Liver (tissue), 9 donors: ENCODE measurements around the gene TCF7L2. TPM values are rescaled to one million over a fixed set of nuclear protein-coding genes. Genes with fewer than 3 reads are reported as not detected.

ENCODE experiments used
- DNase-seq: peaks from one replicate; pipeline ENCODE4 v3.0.0-alpha.2; 2017; ENCODE audit warnings: low spot score
- H3K27ac ChIP-seq, 2 donors: one replicate each; pipeline ENCODE4 v1.7.0; 2013; ENCODE audit warnings: inconsistent platforms in 2 of 2, low read length in 2 of 2, control low read depth in 1 of 2, low read depth in 1 of 2, mild to moderate bottlenecking in 1 of 2
- H3K27me3 ChIP-seq, 4 donors: one replicate each; pipeline versions ENCODE4 v1.6.1 to v1.7.0; 2013; ENCODE audit warnings: low read length in 3 of 4, inconsistent platforms in 1 of 4, mild to moderate bottlenecking in 1 of 4, moderate library complexity in 1 of 4; ENCODE audit not compliant: control insufficient read depth in 4 of 4, insufficient read depth in 4 of 4
- H3K36me3 ChIP-seq, 4 donors: one replicate each; pipeline versions ENCODE4 v1.6.1 to v1.7.0; 2013; ENCODE audit warnings: low read length in 3 of 4, mild to moderate bottlenecking in 3 of 4, low read depth in 1 of 4, moderate library complexity in 1 of 4; ENCODE audit not compliant: control insufficient read depth in 4 of 4, insufficient read depth in 3 of 4
- H3K4me1 ChIP-seq, 4 donors: one replicate each; pipeline versions ENCODE4 v1.6.1 to v1.7.0; 2013; ENCODE audit warnings: low read length in 3 of 4, mild to moderate bottlenecking in 3 of 4, moderate library complexity in 1 of 4; ENCODE audit not compliant: control insufficient read depth in 4 of 4, insufficient read depth in 4 of 4
- H3K4me3 ChIP-seq, 3 donors: one replicate each; pipeline versions ENCODE4 v1.6.1 to v1.7.0; 2013; ENCODE audit warnings: low read length in 3 of 3, control low read depth in 1 of 3, low read depth in 1 of 3, mild to moderate bottlenecking in 1 of 3
- H3K9ac ChIP-seq, 2 donors: one replicate each; pipeline ENCODE4 v1.7.0; 2013; ENCODE audit warnings: low read length in 2 of 2, mild to moderate bottlenecking in 2 of 2, moderate library complexity in 2 of 2, control low read depth in 1 of 2, low read depth in 1 of 2
- H3K9me3 ChIP-seq, 4 donors: one replicate each; pipeline versions ENCODE4 v1.6.1 to v1.7.0; 2013; ENCODE audit warnings: low read length in 3 of 4; ENCODE audit not compliant: control insufficient read depth in 4 of 4
- EGR1 ChIP-seq, 2 donors: IDR thresholded peaks; 2 replicates each; pipeline ENCODE4 v1.6.1; 2016 to 2018; ENCODE audit warnings: antibody characterized with exemption in 2 of 2, low read depth in 2 of 2
- FOXA1 ChIP-seq: IDR thresholded peaks from 2 replicates; pipeline ENCODE4 v1.6.1; 2016; ENCODE audit warnings: antibody characterized with exemption
- FOXA2 ChIP-seq: IDR thresholded peaks from 2 replicates; pipeline ENCODE4 v1.6.1; 2016; ENCODE audit warnings: antibody characterized with exemption
- GABPA ChIP-seq, 2 donors: IDR thresholded peaks in 1 of 2; conservative IDR thresholded peaks in 1 of 2; 2 replicates each; pipeline ENCODE4 v1.6.1; 2016; ENCODE audit warnings: antibody characterized with exemption in 2 of 2, mild to moderate bottlenecking in 1 of 2, moderate library complexity in 1 of 2
- HNF4A ChIP-seq, 2 donors: conservative IDR thresholded peaks; 2 replicates each; pipeline ENCODE4 v1.6.1; 2016; ENCODE audit warnings: antibody characterized with exemption in 2 of 2, mild to moderate bottlenecking in 2 of 2
- HNF4G ChIP-seq: IDR thresholded peaks from 2 replicates; pipeline ENCODE4 v1.6.1; 2016; ENCODE audit warnings: antibody characterized with exemption
- JUND ChIP-seq, 2 donors: IDR thresholded peaks; 2 replicates each; pipeline ENCODE4 v1.6.1; 2016; ENCODE audit warnings: antibody characterized with exemption in 2 of 2
- NR2F2 ChIP-seq: IDR thresholded peaks from 2 replicates; pipeline ENCODE4 v1.6.1; 2016; ENCODE audit warnings: antibody characterized with exemption
- RAD21 ChIP-seq, 2 donors: IDR thresholded peaks; 2 replicates each; pipeline ENCODE4 v1.6.1; 2016; ENCODE audit warnings: antibody characterized with exemption in 2 of 2, mild to moderate bottlenecking in 2 of 2
- RXRA ChIP-seq, 2 donors: IDR thresholded peaks; 2 replicates each; pipeline ENCODE4 v1.6.1; 2017 to 2018; ENCODE audit warnings: antibody characterized with exemption in 2 of 2, mild to moderate bottlenecking in 1 of 2
- TAF1 ChIP-seq: conservative IDR thresholded peaks from 2 replicates; pipeline ENCODE4 v1.6.1; 2016; ENCODE audit warnings: antibody characterized with exemption, mild to moderate bottlenecking
- YY1 ChIP-seq: IDR thresholded peaks from 2 replicates; pipeline ENCODE4 v1.6.1; 2016; ENCODE audit warnings: antibody characterized with exemption, mild to moderate bottlenecking
- WGBS: extraction: QIAGEN DNeasy Blood & Tissue Kit; methylation state at CpG from one replicate; pipeline ENCODE4 v1.1.7; 2013; 5-methylcytosine and 5-hydroxymethylcytosine counted together
- polyA plus RNA-seq, 2 donors: library from polyadenylated mRNA; stranded (reverse) in 1 of 2; unstranded in 1 of 2; fragments of 200-250 nt in 1 of 2; fragments of >200 nt in 1 of 2; fragmentation: Nextera tagmentation in 1 of 2; extraction: Ambion mirVana in 1 of 2; gene quantifications; one replicate each; pipeline versions ENCODE4 v1.2.1 to v1.2.3, GENCODE V29; 2013 to 2015
- total RNA-seq, 2 donors: library from RNA; depleted of rRNA; stranded (reverse); fragments of >200 nt; gene quantifications; one replicate each; pipeline ENCODE4 v1.2.3, GENCODE V29; 2014
- TF ChIP-seq, protein P1 (sequence below): IDR thresholded peaks from 2 replicates; pipeline ENCODE4 v1.6.1; 2016; ENCODE audit warnings: antibody characterized with exemption
- TF ChIP-seq, protein P2 (sequence below): IDR thresholded peaks from 2 replicates; pipeline ENCODE4 v1.6.1; 2016; ENCODE audit warnings: antibody characterized with exemption, mild to moderate bottlenecking
- TF ChIP-seq, protein P3 (sequence below): IDR thresholded peaks from 2 replicates; pipeline ENCODE4 v1.6.1; 2016; ENCODE audit warnings: antibody characterized with exemption
- TF ChIP-seq, protein P4 (sequence below): fragments of 150-350 bp; IDR thresholded peaks from 2 replicates; pipeline ENCODE4 v1.5.1; 2017; ENCODE audit warnings: improper control_type of control experiment, low read depth, low read length; ENCODE audit not compliant: missing input control
- donor health status: healthy.
- donor health status: healthy.
- donor health status: healthy.
- donor health status: healthy.
- donor health status: healthy.

The TCF7L2 gene
- total and polyA plus RNA-seq, 4 donors: 4.9 to 18.0 (median 8.3) TPM

DNA sequence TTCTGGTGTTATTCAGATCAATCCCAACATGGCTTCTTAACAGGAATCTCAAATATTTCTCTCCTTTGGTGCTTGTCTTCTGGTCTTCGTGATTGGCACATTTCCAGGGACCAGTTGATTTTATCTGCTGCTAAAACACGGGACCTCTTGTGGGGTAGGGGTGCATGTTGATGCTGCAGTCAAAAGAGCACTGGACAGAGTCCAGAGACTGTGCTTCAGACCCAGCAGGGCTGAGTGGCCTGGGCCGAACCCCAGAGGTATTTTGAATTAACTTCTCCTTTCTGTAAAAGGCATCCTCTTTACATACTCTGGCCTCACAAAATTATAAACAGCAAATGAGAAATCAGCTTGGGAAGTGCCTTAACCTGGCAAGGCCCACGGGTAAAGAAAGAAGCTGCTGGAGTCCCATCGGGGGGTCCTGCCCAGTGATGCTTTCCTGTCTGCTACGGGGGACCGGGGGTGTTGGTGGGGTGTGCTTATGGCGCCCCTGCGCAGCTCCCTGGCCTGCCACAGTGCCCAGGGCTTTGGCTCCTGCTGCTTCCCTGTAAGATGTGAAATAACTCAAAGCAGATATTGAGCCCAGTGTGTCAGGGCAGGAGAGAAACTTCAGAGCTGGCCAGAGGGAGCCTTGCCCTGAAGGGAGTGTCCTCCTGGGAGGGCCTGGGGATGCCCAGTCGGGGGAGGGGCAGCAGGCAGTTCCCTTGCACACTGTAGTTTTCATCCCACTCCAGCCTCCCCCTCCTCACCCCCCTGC, 230.5 kb downstream of the TCF7L2 start:
- Histone ChIP-seq H3K9ac (no peak overlapping the region), H3K4me3 (no peak overlapping the region), H3K27me3 (no peaks in the 10 kb centered on the region), H3K36me3 (no peaks in the 10 kb centered on the region), H3K9me3 (no peaks in the 10 kb centered on the region), H3K4me1 (no peaks in the 10 kb centered on the region), H3K27ac (no peak overlapping the region)
- TF ChIP-seq FOXA1 (no peak), RAD21 (IDR thresholded peaks at IDR 0.05) (no peak), GABPA (IDR thresholded peaks at IDR 0.05 in 1 of 2, conservative IDR thresholded peaks at IDR 0.05 in 1 of 2) (no peak), EGR1 (IDR thresholded peaks at IDR 0.05; ENCODE audit: low read depth in 2 of 2) (no peak), HNF4G (no peak), NR2F2 (no peak), HNF4A (conservative IDR thresholded peaks at IDR 0.05) (no peak), YY1 (no peak), TAF1 (no peak)
- TF ChIP-seq, protein P1, sequence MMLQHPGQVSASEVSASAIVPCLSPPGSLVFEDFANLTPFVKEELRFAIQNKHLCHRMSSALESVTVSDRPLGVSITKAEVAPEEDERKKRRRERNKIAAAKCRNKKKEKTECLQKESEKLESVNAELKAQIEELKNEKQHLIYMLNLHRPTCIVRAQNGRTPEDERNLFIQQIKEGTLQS: no peak
- TF ChIP-seq, protein P2, sequence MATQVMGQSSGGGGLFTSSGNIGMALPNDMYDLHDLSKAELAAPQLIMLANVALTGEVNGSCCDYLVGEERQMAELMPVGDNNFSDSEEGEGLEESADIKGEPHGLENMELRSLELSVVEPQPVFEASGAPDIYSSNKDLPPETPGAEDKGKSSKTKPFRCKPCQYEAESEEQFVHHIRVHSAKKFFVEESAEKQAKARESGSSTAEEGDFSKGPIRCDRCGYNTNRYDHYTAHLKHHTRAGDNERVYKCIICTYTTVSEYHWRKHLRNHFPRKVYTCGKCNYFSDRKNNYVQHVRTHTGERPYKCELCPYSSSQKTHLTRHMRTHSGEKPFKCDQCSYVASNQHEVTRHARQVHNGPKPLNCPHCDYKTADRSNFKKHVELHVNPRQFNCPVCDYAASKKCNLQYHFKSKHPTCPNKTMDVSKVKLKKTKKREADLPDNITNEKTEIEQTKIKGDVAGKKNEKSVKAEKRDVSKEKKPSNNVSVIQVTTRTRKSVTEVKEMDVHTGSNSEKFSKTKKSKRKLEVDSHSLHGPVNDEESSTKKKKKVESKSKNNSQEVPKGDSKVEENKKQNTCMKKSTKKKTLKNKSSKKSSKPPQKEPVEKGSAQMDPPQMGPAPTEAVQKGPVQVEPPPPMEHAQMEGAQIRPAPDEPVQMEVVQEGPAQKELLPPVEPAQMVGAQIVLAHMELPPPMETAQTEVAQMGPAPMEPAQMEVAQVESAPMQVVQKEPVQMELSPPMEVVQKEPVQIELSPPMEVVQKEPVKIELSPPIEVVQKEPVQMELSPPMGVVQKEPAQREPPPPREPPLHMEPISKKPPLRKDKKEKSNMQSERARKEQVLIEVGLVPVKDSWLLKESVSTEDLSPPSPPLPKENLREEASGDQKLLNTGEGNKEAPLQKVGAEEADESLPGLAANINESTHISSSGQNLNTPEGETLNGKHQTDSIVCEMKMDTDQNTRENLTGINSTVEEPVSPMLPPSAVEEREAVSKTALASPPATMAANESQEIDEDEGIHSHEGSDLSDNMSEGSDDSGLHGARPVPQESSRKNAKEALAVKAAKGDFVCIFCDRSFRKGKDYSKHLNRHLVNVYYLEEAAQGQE: no peak
- TF ChIP-seq, protein P3, sequence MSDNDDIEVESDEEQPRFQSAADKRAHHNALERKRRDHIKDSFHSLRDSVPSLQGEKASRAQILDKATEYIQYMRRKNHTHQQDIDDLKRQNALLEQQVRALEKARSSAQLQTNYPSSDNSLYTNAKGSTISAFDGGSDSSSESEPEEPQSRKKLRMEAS: no peak
- TF ChIP-seq, protein P4, sequence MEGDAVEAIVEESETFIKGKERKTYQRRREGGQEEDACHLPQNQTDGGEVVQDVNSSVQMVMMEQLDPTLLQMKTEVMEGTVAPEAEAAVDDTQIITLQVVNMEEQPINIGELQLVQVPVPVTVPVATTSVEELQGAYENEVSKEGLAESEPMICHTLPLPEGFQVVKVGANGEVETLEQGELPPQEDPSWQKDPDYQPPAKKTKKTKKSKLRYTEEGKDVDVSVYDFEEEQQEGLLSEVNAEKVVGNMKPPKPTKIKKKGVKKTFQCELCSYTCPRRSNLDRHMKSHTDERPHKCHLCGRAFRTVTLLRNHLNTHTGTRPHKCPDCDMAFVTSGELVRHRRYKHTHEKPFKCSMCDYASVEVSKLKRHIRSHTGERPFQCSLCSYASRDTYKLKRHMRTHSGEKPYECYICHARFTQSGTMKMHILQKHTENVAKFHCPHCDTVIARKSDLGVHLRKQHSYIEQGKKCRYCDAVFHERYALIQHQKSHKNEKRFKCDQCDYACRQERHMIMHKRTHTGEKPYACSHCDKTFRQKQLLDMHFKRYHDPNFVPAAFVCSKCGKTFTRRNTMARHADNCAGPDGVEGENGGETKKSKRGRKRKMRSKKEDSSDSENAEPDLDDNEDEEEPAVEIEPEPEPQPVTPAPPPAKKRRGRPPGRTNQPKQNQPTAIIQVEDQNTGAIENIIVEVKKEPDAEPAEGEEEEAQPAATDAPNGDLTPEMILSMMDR: no peak
- WGBS: 78% methylated on average over 10 of the region's 10 CpGs
- no peak for DNase-seq

DNA sequence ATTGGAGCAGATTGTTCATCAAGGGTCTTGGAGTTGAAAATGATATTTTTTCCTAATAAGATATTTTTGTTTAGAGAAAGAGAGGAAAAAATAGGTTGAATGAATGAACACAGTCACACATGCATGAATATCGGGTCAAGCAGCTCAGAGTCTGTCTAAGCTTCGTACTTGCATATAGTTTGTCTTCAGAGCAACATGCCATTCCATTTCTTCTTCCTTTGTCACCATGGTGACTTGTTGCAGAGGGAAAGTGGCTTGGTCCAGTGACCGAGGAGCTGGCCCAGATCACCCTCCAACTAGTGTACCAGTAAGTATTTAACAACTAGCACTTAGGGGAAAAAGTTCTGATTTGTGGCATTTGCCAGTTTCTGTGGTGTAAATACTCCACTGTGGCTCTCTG, 232.1 kb downstream of the TCF7L2 start:
- no peaks in the 10 kb centered on the region for H3K36me3 ChIP-seq
- no peaks in the 10 kb centered on the region for H3K9me3 ChIP-seq
- H3K4me3 ChIP-seq: no peak overlapping the region
- no peaks in the 10 kb centered on the region for H3K27me3 ChIP-seq
- no peak overlapping the region for H3K9ac ChIP-seq
- H3K4me1 ChIP-seq: no peaks in the 10 kb centered on the region
- TF ChIP-seq JUND (IDR thresholded peaks at IDR 0.05): no peak
- no peak for TF ChIP-seq HNF4A (conservative IDR thresholded peaks at IDR 0.05)
- no peak for TF ChIP-seq EGR1 (IDR thresholded peaks at IDR 0.05; ENCODE audit: low read depth in 2 of 2)
- TF ChIP-seq RXRA (IDR thresholded peaks at IDR 0.05): no peak
- no peak for TF ChIP-seq FOXA2
- H3K27ac ChIP-seq: no peak overlapping the region
- WGBS: 96% methylated on average over 3 of the region's 3 CpGs
- no peak for DNase-seq
